ENCODE results near the gene RNF223. TPM values are rescaled to one million over a fixed set of nuclear protein-coding genes. Genes with fewer than 3 reads are reported as not detected.

Gene RNF223
- total RNA-seq, 4 donors from 2014 or later: not detected

DNA sequence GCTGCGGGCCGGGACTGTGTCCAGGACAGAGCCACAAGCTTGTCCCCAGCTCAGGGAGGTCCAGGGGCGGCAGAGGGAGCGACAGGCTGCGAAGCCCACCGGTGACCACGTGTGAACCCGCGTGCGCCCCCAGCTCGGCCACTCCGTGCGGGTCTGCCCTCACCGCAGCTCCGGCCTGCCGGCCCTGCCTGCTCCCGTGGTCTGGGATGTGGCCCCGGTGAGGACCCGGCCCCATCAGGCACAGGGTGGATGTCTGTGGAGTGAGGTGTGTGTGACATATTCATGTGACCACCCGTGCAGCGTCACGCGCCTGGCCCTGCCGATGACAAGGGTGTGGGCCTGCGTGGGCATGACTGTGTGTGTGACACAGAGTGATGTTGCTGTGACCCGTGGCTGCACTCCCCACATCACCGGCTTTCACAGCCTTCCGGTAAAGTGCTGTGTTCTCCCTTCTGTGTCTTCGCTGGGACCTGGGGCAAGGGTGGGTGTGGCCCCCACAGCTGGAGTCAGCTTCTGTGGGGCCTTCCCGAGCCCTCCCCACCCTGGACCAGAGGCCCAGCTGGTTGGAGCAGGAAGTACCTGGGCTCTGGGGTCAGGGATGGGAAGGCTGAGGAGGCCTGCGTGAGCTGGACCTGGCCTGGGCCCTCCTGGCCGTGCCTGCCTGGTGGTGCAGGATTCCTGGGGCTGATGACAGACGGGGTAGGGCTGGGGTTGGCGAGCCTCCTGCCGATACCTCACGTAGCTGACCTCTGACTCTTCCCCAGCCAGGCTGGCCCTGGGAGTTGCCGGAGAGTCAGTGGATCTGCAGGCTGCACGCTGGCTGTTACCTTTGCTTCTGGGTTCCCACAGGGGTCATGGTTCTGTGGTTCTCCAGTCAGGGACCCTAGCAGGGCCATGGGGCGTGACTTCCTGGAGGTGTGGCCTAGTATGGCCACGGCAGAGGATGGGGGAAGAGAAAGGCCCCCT is 4.1 kb downstream of the RNF223 start:
- TF ChIP-seq, protein P1, sequence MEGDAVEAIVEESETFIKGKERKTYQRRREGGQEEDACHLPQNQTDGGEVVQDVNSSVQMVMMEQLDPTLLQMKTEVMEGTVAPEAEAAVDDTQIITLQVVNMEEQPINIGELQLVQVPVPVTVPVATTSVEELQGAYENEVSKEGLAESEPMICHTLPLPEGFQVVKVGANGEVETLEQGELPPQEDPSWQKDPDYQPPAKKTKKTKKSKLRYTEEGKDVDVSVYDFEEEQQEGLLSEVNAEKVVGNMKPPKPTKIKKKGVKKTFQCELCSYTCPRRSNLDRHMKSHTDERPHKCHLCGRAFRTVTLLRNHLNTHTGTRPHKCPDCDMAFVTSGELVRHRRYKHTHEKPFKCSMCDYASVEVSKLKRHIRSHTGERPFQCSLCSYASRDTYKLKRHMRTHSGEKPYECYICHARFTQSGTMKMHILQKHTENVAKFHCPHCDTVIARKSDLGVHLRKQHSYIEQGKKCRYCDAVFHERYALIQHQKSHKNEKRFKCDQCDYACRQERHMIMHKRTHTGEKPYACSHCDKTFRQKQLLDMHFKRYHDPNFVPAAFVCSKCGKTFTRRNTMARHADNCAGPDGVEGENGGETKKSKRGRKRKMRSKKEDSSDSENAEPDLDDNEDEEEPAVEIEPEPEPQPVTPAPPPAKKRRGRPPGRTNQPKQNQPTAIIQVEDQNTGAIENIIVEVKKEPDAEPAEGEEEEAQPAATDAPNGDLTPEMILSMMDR (IDR thresholded peaks at IDR 0.05; ENCODE audit: low read depth): no peak

DNA sequence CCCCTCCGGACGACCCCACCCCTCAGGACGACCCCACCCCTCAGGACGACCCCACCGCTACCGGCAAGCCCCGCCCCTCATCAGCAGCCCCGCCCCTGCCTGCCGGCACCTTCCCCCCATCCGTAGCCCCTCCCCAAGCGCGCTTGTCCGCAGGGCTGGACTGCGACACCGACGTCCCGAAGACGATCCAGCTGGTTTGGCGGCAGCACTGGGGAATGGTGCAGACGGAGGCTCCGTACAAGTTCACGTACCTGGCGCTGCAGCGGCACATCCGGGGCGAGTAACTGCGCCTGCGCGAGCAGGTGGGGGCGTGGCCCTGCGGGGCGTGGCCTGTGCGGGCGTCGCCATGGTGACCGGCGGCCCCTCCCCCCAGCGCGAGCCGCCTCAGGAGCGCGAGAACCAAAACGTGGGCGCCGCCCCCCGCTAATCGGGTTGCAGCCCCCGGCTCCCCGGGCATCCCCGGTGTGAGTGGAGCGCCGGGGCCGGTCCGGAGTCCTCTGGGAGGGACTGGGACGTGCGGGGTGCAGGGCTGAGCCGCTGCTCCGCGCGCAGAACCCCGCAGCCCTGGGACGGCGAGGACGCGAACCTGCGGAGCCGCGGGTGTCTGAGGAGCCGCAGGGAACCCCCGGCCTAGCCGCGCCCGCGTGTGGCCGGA is 4.9 kb downstream of the RNF223 start:
- TF ChIP-seq, protein P1 (IDR thresholded peaks at IDR 0.05; ENCODE audit: low read depth): no peak

DNA sequence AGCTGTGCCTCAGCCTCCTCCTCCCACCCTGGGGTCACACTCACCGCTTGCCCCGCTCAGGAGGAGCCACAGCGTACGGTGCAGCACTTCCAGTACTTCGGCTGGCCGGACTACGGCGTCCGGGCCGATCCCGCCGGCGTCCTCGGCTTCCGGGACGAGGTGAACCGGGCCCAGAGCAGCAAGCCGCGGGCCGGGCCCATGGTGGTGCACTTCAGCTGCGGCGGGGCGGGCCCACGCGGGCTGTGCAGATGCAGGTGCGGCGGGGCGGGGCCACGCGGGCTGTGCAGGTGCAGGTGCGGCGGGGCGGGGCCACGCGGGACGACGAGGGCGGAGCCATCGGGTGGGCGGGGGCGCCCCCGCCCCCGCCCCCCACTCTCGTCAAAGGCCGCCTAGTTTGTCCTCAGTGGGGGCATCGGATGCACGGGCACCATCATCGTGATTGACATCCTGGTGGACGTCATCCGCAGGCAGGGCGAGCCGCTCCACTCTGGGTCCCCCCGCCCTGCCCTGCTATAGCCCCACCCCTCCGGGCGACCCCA is 5.5 kb downstream of the RNF223 start:
- TF ChIP-seq, protein P1 (IDR thresholded peaks at IDR 0.05; ENCODE audit: low read depth): no peak

DNA sequence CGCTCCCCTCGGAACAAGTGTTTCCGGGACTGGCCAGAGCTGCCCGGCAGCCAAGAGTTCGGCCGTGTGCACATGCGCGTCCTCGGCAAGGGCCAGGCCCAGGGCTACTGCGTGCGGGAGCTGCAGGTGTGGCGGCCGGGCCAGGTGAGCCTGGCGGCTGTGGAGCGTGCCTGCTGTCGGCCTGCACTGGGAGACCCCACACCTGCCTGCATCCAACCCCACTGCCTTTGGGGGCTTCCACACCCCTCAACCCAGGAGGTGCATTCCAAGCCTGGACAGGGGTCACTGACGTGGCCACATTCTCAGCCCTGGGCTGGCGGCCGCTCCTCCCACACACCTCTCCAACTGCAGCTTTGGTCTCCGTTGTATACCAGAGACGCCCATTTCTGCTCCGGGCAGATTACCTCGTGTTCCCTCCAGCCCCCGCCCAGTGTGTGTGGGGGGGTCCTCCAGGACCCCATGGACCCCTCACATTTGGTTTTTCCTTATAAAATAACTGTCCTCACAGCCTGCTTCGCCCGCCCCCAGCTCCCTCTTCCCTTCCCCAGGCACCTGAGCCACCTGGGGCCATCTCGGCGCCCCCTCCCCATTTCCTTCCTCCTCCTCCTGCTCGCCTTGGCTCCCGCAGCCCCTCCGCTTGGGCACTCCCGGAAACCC is 6.1 kb downstream of the RNF223 start:
- TF ChIP-seq, protein P1 (IDR thresholded peaks at IDR 0.05; ENCODE audit: low read depth): no peak

DNA sequence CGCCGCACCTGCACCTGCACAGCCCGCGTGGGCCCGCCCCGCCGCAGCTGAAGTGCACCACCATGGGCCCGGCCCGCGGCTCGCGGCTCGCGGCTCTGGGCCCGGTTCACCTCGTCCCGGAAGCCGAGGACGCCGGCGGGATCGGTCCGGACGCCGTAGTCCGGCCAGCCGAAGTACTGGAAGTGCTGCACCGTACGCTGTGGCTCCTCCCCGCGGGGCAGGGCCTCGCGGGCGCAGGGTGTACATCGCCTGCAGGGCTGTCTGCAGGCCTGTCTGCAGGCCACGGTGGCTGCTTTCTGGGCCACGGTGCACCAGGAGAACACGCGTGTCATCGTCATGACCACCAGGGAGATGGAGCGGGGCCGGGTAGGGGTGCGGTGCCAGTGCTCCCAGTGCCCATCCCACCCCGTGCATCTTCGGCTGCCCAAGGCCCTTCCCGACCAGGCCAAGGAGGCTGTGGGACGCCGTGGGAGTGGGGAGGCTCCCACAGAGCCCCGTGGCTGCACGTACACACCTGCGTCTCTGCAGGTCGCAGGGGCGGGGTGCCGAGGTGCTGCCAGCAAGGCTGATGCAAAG is 6.7 kb downstream of the RNF223 start:
- TF ChIP-seq, protein P1 (IDR thresholded peaks at IDR 0.05; ENCODE audit: low read depth): no peak

DNA sequence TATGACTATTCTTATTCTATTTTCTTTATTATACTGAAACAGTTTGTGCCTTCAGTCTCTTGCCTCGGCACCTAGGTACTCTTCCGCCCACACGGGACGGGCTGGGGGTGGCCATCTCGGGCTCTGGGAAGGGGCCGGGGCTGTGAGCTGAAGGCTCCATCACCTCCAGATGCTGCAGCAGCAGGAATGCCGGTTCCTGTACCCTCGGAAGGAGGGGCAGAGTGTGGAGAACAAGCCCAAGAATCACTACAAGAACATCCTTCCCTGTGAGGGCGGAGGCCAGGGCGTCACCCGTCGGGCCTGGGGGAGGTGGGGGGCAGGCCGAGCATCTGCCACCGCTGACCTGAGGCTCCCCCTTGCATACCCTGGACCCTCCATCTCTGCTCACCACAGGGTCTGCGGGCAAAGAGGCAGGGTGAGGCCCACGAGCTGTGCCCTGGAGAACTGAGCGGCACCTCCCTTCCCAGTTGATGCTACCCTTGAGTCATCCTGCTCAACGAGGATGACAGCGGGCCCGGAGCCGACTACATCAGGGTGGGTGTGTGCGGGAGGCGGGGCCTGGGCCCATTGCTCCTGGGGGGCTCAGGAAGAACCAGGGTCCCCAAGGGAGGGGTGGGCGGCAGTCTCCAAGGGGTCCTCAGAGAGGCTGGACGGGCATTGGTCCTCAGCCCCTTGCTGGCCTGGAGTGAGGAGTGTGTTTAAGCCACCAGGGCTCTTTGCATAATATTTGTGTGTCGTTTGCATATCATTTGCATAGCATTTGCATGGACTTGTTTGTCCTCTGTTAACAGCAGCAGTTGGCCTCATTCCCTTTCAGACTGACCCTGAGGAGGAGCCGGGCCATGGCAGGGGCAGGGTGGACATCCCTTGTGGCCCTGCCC is 7.5 kb downstream of the RNF223 start:
- TF ChIP-seq, protein P1 (IDR thresholded peaks at IDR 0.05; ENCODE audit: low read depth): no peak

All from subcutaneous adipose tissue (tissue), 4 donors.